ENCODE results near the gene MMAB.

The MMAB gene

GRCh38 chr12:109610523-109610922 lies 37.2 kb upstream of the MMAB start:
- ChIA-PET CTCF (interaction anchor here (1.0 kb wide), 1 partner anchor 13 kb away, joined by 3 read pairs; no protein-coding TSS in a partner anchor), POLR2A (no interaction called here)
- TF ChIP-seq NFRKB (IDR thresholded peaks at IDR 0.05) (no peak), ZNF384 (IDR thresholded peaks at IDR 0.05) (no peak), FOXM1 (IDR thresholded peaks at IDR 0.05; ENCODE audit: borderline replicate concordance) (no peak), CTBP1 (IDR thresholded peaks at IDR 0.05; ENCODE audit: borderline replicate concordance) (no peak), FOXA1 (IDR thresholded peaks at IDR 0.05) (no peak), ARNT (IDR thresholded peaks at IDR 0.05) (no peak), PKNOX1 (IDR thresholded peaks at IDR 0.05) (no peak)
- DNase-seq (ENCODE audit: extremely low spot score), result no peak

GRCh38 chr12:109609342-109609741 lies 36.0 kb upstream of the MMAB start:
- TF ChIP-seq SP1 (IDR thresholded peaks at IDR 0.05) (no peak), L3MBTL2 (conservative IDR thresholded peaks at IDR 0.05) (no peak), BHLHE40 (IDR thresholded peaks at IDR 0.05; ENCODE audit: borderline replicate concordance) (no peak)
- ChIA-PET CTCF (no interaction called here), POLR2A (no interaction called here)
- no peak for DNase-seq (ENCODE audit: extremely low spot score)

GRCh38 chr12:109608793-109609192 lies 35.5 kb upstream of the MMAB start:
- no peak for DNase-seq (ENCODE audit: extremely low spot score)
- ChIA-PET POLR2A (no interaction called here), CTCF (interaction anchor here (0.5 kb wide), 1 partner anchor 108 kb away, joined by 11 read pairs; no protein-coding TSS in a partner anchor)
- no peak for TF ChIP-seq L3MBTL2 (conservative IDR thresholded peaks at IDR 0.05)
- TF ChIP-seq SUZ12 (IDR thresholded peaks at IDR 0.05), result no peak
- TF ChIP-seq NFRKB (IDR thresholded peaks at IDR 0.05), result no peak
- no peak for TF ChIP-seq SP1 (IDR thresholded peaks at IDR 0.05)
- TF ChIP-seq CTBP1 (IDR thresholded peaks at IDR 0.05; ENCODE audit: borderline replicate concordance), result no peak
- TF ChIP-seq ZNF384 (IDR thresholded peaks at IDR 0.05), result no peak
- no peak for TF ChIP-seq BHLHE40 (IDR thresholded peaks at IDR 0.05; ENCODE audit: borderline replicate concordance)
- TF ChIP-seq LEF1 (IDR thresholded peaks at IDR 0.05; ENCODE audit: borderline replicate concordance), result no peak
- TF ChIP-seq ELF4 (IDR thresholded peaks at IDR 0.05), result no peak
- no peak for TF ChIP-seq HDGF (IDR thresholded peaks at IDR 0.05; ENCODE audit: borderline replicate concordance)
- no peak for TF ChIP-seq PKNOX1 (IDR thresholded peaks at IDR 0.05)
- no peak for TF ChIP-seq FOXM1 (IDR thresholded peaks at IDR 0.05; ENCODE audit: borderline replicate concordance)
- TF ChIP-seq FOXA1 (IDR thresholded peaks at IDR 0.05), result no peak
- TF ChIP-seq FOXK2 (IDR thresholded peaks at IDR 0.05), result no peak
- no peak for TF ChIP-seq ARNT (IDR thresholded peaks at IDR 0.05)
- no peak for TF ChIP-seq TARDBP (IDR thresholded peaks at IDR 0.05)

GRCh38 chr12:109608270-109608669 lies 35.0 kb upstream of the MMAB start:
- TF ChIP-seq L3MBTL2 (conservative IDR thresholded peaks at IDR 0.05), result no peak
- no peak for TF ChIP-seq HDGF (IDR thresholded peaks at IDR 0.05; ENCODE audit: borderline replicate concordance)
- no peak for TF ChIP-seq NFRKB (IDR thresholded peaks at IDR 0.05)
- TF ChIP-seq FOXM1 (IDR thresholded peaks at IDR 0.05; ENCODE audit: borderline replicate concordance), result no peak
- no peak for TF ChIP-seq FOXA1 (IDR thresholded peaks at IDR 0.05)
- TF ChIP-seq ZNF384 (IDR thresholded peaks at IDR 0.05), result no peak
- TF ChIP-seq ARNT (IDR thresholded peaks at IDR 0.05), result no peak
- TF ChIP-seq LEF1 (IDR thresholded peaks at IDR 0.05; ENCODE audit: borderline replicate concordance), result no peak
- TF ChIP-seq FOXK2 (IDR thresholded peaks at IDR 0.05), result no peak
- no peak for TF ChIP-seq SUZ12 (IDR thresholded peaks at IDR 0.05)
- TF ChIP-seq PKNOX1 (IDR thresholded peaks at IDR 0.05), result no peak
- TF ChIP-seq BHLHE40 (IDR thresholded peaks at IDR 0.05; ENCODE audit: borderline replicate concordance), result no peak
- TF ChIP-seq ELF4 (IDR thresholded peaks at IDR 0.05), result no peak
- TF ChIP-seq CTBP1 (IDR thresholded peaks at IDR 0.05; ENCODE audit: borderline replicate concordance), result no peak
- no peak for TF ChIP-seq TARDBP (IDR thresholded peaks at IDR 0.05)
- TF ChIP-seq SP1 (IDR thresholded peaks at IDR 0.05), result no peak
- POLR2A ChIA-PET, result no interaction called here
- CTCF ChIA-PET, result no interaction called here

GRCh38 chr12:109607618-109608017 lies 34.3 kb upstream of the MMAB start:
- CTCF ChIA-PET, result no interaction called here
- POLR2A ChIA-PET, result no interaction called here

More at GRCh38 chr12:109608270-109608669, 35.0 kb upstream of the MMAB start:
- DNase-seq (ENCODE audit: extremely low spot score), result no peak

More at GRCh38 chr12:109607618-109608017, 34.3 kb upstream of the MMAB start:
- no peak for TF ChIP-seq CTBP1 (IDR thresholded peaks at IDR 0.05; ENCODE audit: borderline replicate concordance)
- TF ChIP-seq PKNOX1 (IDR thresholded peaks at IDR 0.05), result no peak
- no peak for TF ChIP-seq HDGF (IDR thresholded peaks at IDR 0.05; ENCODE audit: borderline replicate concordance)
- no peak for TF ChIP-seq ARNT (IDR thresholded peaks at IDR 0.05)
- no peak for TF ChIP-seq SP1 (IDR thresholded peaks at IDR 0.05)
- DNase-seq (ENCODE audit: extremely low spot score), result no peak
